ENCODE results near the gene NPHS1.

DNA sequence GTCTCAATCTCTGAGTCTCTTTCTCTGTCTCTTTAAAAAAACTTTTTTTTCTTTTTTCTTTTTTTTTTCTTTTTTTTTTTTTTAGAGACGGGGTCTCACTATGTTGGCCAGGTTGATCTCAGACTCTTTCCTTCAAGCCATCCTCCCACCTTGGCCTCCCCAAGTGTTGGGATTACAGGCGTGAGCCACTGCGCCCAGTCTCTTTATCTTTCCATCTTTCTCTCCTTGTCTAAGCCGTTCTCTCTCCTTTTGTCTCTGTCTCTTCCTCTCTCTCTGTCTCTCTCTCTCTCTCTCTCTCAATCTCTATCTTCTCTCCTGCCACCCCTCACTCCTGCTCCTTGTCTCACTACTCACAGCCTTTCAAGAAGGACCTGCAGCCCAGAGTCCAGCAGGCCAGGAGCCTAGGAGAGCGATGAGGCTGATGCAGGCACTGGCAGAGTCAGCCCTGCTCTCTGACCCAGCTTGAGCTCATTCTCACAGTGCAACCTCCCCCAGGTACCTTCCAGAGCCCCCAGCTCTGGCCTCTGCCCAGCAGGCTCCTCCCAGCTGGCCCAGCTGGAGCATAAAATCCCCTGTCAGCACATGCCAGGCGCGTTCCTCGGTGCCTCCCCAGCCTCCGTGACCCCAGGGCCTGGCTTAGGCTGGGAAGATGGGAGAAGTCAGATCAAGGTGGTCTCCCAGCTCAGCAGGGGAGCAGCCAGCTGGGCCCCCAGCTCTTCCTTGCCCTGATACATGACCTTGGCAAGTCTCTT is at the start of gene NPHS1:
- TF ChIP-seq CTCF (IDR thresholded peaks at IDR 0.05) (no peak), POLR2A (IDR thresholded peaks at IDR 0.05) (no peak)

All from gastroesophageal sphincter (tissue), 3 donors.